Stimulated activated CD4-positive, alpha-beta T cell treated with anti-CD3 and anti-CD28 coated beads, Interleukin-15, amount 100 ng/mL, for 1 hour (primary cell): ENCODE data around the gene KHNYN.
"Not testable (repeated sequence)": the region's sequence is repeated elsewhere in the genome, so short reads cannot be mapped to it uniquely, and the experiment has no call there.

Source experiments
- DNase-seq, 2 donors: peaks; one replicate each; pipeline ENCODE4 v3.0.0-alpha.2; 2020; ENCODE audit warnings: low read depth in 1 of 2, low spot score in 1 of 2

The KHNYN gene

DNA sequence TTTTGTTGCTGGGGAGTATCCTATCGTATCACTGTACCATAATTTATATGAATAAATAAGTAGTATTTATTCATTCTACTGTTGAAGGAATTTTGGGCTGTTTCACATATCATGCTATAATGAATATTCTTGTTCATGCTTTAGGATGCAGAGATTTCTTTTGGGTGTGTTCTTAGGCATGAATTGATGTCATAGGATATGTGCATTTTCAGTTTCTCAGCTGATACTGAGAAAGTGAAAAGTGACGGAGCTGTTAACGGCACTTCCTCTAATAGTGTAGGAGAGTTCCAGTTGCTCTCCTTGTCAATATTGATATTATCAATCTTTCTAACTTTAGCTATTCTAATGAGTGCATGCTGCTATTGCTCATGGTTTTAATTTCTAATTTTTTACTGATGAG, 36.1 kb downstream of the KHNYN start:
- DNase-seq, result no peak

DNA sequence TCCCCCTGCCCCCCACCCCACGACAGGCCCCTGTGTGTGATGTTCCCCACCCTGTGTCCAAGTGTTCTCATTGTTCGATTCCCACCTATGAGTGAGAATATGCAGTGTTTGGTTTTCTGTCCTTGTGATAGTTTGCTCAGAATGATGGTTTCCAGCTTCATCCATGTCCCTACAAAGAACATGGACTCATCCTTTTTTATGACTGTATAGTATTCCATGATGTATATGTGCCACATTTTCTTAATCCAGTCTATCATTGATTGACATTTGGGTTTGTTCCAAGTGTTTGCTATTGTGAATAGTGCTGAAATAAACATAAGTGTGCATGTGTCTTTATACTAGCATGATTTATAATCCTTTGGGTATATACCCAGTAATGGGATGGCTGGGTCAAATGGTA, 40.7 kb downstream of the KHNYN start:
- not testable (repeated sequence) for DNase-seq

DNA sequence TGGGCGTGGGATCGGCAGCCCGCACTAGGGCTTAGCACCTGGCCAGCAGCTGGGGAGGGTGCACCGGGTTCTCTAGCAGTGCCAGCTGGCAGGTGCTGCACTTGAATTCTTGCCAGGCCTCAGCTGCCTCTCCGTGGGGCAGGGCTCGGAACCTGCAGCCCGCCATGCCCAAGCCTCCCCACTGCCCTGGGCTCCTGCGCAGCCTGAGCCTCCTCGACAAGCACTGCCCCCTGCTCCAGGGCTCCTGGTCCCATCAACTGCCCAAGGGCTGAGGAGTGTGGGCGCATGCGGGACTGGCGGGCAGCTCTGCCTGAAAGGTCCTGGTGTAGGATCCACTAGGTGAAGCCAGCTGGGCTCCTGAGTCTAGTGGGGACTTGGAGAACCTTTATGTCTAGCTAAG, 43.5 kb downstream of the KHNYN start:
- DNase-seq, result no peak

DNA sequence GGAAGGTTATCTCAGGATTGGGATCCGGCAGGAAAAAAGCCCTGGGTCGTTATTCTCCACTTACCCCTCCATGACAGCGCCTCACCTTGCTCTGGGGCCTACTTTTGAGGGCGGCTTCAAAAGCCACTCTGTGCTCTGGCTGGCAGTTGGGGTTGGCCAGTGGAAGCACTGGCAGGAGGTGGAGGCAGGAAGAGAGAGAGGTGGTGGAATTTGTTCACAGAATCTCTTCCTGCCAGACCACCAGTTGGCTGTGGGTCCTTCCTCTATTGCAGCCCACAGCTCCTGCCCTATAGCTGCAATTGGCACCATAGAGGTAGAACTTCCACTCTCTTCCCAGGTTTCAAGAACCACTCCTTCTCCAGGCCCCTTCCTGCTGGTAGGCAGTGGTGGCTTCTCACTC, 45.5 kb downstream of the KHNYN start:
- DNase-seq, result no peak

DNA sequence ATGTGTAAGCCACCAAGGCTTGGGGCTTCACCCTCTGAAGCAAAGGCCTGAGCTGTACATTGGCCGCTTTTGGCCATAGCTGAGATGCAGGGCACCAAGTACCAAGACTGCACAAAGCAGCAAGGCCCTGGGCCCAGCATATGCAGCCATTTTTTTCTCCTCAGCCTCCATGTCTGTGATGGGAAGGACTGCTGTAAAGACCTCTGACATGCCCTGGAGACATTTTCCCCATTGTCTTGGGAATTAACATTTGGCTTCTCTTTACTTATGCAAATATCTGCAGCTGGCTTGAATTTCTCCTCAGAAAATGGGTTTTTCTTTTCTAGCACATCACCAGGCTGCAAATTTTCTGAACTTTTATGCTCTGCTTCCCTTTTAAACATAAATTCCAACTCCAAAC, 50.2 kb downstream of the KHNYN start:
- DNase-seq, result not testable (repeated sequence)

DNA sequence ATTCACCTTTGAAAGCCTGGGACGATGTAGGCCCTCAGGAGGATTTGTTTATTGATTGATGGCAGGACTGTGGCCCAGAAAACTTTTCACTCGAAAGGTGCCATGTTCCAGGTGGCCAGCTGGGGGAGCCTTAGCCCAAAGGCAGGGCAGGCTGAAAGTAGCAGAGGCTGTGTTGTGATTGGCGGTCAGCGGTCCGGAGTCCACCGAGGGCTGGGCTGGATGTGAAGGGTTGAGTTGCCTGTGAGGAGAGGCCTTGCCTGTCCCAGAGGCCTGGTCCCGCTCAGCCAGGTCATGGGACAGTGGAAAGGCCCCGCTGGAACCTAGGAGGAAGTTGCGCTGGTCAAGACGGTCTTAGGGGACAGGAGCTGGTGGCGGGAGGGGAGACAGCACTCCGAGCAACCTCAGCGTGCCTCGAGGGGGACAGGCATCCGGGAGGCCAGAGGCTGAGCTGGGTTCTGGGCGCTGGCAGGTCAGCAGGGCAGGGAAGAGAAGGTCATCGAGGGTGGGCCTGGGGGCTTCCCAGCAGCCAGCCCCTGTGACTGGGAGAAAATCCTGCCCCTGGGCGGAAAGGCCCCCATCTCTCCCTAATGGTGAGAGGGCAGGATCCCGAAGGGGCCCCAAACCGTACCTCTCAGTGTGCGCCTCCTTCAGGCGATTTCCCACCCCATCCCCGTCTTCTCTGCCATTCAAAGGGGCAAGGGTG, 52.0 kb downstream of the KHNYN start:
- peak in 1 of 2 donors; percentile 19 for DNase-seq

DNA sequence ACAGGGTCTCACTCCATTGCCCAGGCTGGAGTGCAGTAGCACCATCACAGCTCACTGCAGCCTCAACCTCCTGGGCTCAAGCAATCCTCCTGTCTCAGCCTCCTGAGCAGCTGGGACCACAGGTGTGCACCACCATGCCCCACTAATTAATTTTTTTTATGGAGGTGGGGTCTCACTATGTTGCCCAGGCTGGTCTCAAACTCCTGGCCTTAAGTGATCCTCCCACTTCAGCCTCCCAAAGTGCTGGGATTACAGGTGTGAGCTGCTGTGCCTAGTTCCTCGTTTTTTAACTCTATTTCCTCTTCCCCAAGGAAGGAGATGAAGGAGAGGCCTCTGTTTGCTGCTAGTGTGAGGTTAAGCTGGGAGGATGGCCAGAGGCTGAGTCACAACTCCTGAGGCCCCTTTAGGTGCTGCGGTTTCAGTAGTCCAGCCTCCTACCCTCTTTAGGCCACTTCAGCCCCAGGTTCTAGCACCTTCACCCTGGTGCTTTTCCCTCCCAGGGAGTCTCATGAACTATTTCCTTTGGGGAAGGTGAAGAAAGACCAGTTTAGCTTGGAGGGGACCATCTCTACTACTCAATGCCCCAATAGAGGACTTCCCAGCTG, 53.0 kb downstream of the KHNYN start:
- DNase-seq, result not testable (repeated sequence)

DNA sequence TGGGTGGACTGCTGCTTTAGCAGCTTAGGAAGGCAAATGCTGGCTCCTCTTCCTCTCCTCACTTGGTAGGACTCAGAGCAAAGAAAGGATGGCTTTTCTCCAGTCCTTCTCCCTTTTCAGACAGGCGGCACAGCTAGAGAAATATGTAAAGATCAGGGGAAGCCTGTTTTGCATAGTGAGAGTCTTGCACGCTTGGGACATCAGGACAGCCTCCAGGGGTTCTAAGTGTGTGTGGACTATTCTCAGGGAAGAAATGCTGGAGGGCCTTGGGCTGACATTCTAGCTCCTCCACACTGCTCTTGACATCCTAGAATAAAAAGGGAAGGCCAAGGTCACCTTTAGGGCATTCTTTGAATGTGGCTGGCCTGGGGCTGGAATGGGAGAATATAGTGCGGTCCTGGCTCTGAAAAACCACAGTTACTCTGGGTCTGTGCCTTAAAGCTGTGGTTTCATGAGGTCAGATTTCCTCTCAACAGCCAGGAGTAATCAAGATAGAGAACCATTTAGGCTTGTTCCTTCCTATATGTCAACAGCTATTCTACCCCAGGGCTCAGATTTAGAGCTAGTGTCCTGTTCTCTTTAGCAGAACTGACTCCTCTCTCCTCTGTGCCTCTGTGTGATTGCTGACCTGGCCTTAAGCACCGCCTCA, 54.0 kb downstream of the KHNYN start:
- DNase-seq, result no peak
